ENCODE data around the gene CNDP2.
A peak's percentile ranks its signal among the peaks of the same experiment; 100 is the strongest.

- TF ChIP-seq POLR2AphosphoS5 (IDR thresholded peaks at IDR 0.05) (peak in 1 of 3 donors; percentile 19), CTCF (IDR thresholded peaks at IDR 0.05) (no peak), POLR2A (IDR thresholded peaks at IDR 0.05) (no peak)
These were observed 3.5 kb downstream of the CNDP2 start for GRCh38 chr18:74499633-74500032.

Measured in breast epithelium (tissue), 3 donors.